Cerebellar nuclear complex (tissue), 1 donor: Measurements from ENCODE around the gene SUV39H2.
"Not testable (repeated sequence)": the region's sequence is repeated elsewhere in the genome, so short reads cannot be mapped to it uniquely, and the experiment has no call there.

ENCODE experiments used
- DNase-seq, 2 experiments: peaks; one replicate each; lab custom pipeline; 2025; lab: John Stamatoyannopoulos, UW

The SUV39H2 gene

DNA sequence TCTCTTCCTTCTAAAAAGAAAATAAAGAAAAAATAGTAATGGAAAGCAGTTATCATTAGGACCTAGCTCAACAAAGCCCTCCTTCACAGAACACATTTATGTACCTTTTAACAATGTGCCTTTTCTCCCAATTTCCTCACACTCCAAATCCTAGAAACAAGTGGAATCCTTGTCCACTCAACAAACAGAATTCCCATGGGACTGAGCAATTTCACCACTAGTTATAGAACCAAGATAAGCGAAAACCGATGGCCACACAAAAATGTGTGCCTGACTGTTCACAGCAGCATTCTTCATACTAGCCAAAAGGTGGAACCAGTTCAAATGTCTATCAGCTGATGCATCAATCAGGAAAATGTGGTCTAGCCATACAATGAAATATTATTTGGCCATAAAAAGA, 57.9 kb downstream of the SUV39H2 start:
- DNase-seq: no peak

DNA sequence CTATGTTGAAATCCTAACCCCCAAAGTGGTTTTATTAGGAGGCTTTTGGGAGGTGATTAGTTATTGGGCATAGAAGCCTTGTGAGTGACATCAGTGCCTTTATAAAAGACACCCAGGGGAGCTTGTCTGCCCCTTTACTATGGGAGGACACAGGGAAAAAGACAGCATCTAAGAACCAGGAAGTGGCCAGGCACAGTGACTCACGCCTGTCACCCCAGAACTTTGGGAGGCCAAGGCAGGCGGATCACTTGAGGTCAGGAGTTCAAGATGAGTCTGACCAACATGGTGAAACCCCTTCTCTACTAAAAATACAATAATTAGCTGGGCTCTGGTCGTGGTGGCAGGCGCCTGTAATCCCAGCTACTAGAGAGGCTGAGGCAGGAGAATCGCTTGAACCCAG, 60.3 kb downstream of the SUV39H2 start:
- not testable (repeated sequence) for DNase-seq

- DNase-seq: not testable (repeated sequence)
These were observed 63.7 kb downstream of the SUV39H2 start for GRCh38 chr10:14942147-14942949.

DNA sequence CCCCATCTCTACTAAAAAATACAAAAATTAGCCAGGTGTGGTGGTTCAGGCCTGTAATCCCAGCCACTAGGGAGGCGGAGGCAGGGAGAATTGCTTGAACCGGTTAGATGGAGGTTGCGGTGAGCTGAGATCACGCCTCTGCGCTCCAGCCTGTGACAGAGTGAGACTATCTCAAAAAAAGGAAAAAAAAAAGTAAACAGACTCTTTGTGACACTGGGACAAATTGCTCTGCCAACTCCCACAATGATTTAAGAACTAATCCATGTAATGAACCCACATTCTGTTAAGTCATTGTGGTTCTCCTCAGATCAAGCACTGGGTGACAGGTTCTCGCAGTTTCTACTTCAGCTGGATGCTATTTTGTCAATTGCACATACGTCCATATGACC, 64.3 kb downstream of the SUV39H2 start:
- not testable (repeated sequence) for DNase-seq

GRCh38 chr10:14945108-14945507, 66.4 kb downstream of the SUV39H2 start:
- DNase-seq: no peak

DNA sequence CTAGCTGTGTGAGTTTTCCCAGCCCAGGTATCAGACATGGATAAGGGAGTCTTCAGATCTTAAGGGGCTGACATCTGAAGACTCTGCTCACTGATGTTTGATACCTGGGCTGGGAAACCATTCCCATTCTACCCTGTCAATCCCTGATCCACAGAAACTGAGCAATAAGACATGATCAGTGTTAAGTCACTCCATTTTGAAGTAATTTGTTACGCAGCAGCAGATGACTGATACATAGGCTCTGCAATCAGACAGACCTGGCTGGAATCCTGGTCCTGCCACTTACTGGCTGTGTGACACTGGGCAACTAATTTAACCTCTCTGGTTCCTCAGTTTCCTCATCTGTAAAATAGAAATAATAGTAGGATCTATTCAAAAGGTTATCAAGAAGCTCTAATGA, 68.6 kb downstream of the SUV39H2 start:
- no peak for DNase-seq

DNA sequence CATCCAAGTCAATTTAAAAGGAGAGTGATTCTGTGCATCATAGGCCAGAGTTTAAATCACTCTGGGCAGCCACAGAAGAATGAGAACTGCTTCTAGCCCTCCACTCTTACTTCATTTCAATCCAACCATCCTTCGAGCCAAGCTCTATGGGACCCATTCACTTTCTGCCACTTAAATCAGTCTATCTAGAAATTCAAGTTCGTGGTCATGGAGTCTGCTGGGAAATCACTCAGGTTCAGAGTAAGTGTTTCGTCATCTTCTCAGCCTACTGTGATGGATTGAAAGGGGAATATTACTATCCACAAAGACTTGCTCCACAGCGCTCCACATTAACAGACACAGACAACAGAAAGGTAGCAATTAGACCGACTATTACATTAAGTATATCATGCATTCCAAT, 70.6 kb downstream of the SUV39H2 start:
- DNase-seq: no peak

GRCh38 chr10:14952851-14953423, 74.3 kb downstream of the SUV39H2 start:
- no peak for DNase-seq

DNA sequence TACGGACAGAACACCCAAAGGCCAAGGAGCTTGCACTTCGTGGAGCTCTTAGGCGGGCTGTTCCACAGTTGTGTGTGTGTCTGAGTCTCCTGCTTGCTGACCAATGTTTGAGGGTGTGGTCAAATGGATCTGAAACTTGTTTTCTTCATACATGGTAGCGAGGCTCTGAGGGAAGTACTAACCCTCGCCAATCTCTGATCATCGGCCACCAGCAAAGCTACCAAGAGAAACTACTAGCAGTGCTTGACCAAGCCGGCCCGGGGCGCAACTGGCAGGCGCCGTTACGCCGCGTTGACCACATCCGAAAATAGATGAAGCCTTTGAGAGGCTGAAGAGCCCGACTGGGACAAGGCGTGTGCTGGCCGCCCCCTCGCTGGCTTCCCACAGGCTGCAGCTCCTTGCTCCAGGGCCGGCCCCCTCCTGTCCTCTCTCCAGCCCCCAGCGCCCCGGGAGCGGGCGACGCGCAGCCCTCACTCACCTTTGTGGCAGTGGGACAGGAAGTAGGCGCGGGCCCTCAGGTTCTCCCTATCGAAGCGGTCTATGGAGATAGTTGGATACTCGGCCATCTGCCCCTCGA, 74.8 kb downstream of the SUV39H2 start:
- no peak for DNase-seq
